HG02970 (cell line): Measurements from ENCODE around the gene CEP135.
"Not testable (repeated sequence)": the region's sequence is repeated elsewhere in the genome, so short reads cannot be mapped to it uniquely, and the experiment has no call there.

Source experiments
- ATAC-seq: cut with Tn5 transposase; IDR thresholded peaks from one replicate; pipeline ENCODE4 v1.9.1; 2021; ENCODE audit warnings: mild to moderate bottlenecking, moderate library complexity, moderate number of reproducible peaks; ENCODE audit not compliant: unreplicated experiment, low FRiP score

CEP135 gene

DNA sequence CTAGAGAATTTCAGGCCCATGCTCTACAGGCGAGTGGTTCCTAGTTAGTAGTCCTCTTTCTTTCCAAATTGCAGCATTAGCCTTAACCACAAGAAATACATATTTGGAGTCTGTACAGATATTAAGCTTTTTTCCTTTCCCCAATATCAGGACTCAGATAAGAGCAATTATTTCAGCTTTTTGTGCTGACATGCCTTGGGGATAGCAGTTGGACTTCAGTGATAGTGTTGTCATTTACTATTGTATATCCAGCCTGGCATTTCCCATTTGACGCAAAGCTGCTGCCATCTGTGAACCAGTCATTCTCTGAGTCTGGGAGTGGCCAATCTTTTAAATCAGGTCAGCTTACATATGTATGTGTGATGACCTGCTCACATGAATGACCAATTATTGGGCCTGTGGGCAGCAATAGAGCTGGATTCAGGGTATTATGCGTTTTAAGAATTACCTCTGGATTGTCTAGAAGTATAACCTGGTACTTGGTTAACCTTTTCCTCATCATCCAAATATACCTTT is 6.8 kb upstream of the CEP135 start:
- ATAC-seq = no peak

DNA sequence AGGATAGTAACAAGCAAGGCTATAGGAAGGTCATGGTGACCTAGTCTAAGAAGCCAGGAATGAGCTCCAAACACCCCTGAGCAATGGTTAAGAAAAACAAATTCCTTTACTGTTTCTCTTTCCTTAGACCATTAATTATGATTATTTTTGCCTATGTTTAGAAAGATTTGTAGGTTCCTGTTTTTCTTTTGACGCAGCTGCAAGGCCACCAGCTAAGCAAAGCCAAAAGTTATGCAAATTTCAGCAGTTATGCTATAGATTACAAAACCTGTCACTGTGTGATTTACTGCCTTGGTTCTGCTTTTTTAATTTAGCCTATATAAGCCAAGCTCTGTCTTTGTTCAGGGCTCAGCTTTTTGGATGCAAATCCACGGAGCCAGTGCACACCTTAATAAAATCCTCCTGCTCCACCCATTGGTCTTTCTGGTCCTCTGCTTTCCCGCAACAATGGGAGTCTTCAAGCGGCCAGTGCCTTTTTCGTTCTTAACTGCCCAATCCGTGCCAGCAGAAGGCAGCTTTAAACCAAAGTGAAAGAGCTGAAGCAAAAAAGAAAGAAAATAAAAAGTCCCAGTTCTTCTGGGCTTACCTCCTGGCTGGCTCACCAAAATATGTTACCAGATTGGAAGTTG is 1.4 kb upstream of the CEP135 start:
- ATAC-seq = peak; percentile 25

DNA sequence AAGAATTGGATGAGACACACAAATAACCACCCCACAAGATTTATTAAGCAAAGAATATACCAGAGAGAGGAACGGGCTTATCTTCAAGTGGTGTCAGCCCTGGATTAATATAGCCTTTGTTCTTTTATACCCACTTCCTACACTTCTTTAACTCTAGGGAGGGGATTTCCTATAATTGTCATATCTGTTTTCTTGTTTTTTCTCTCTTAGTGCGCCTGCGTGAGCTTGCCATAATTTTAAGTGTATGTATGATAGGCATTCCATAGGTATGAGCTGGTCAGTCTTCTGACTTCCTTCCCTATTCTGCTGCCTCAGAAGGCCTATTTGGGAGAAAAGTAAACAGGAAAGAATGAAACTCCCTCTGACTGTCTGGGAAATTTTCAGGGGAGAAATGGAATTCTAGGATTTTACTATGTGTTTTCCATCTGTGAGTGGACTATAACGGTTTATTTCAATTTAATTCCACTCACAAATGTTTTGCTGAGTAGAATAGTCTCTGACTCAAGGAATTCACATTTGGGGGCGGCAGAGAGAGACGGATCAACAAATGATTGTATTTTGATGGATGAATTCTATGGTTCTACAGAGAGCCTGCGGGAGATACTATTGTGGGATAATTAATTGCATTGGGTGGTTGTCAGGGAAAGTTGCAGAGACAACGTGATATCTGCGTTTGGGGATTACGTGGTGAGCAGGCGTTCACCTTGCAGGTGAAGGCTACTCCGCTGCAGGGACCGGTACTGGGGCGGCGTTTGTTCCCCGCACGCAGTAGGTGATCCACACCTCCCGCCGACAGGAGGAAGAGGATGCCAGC is 626 bp upstream of the CEP135 start:
- ATAC-seq = peak; percentile 23

DNA sequence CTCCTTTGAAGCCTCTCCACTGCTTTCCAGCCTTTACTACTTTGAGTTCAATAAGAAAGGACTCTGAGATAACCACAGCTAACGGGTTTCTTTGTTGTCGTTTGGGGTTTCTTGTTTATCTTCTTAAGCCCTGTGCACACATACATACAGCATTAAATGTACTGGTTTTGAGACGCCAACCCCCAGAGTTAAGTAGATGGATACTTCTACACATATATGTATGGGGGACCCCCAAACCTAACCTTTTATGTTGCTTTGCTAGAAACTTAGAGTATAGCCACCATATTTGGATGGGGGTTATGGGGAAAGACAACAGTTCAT is 697 bp downstream of the CEP135 start:
- no peak for ATAC-seq

DNA sequence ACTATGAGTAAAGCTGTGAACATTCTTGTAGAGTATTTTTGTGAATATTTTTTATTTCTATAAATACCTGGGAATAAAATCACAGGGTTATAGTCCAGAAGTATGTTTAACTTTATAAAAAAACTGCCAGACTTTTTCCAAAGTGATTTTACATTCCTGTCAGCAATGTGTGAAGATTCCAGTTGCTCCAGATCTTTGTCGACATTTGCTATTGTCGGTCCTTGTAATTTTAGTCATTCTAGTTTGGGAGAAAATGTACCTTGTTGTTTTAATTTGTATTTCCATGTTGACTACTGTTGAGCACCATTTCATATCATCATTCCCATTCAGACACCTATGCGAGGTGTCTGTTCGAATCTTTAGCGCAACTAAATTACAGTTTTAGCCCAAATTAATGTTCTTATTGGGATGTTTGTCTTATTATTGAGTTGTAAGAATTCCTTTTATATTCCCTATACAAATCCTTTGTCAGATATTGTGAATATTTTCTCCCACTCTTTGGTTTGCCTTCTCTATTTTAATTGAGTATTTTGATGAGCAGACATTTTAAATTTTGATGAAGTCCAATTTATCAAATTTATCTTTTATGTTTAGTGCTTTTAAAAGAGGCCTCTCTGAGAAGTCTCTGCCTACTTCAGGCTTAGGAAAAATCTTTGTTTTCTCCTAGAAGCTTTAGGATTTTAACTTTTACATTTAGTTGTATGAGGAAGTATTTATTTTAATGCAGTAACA is 2.6 kb downstream of the CEP135 start:
- ATAC-seq = no peak

DNA sequence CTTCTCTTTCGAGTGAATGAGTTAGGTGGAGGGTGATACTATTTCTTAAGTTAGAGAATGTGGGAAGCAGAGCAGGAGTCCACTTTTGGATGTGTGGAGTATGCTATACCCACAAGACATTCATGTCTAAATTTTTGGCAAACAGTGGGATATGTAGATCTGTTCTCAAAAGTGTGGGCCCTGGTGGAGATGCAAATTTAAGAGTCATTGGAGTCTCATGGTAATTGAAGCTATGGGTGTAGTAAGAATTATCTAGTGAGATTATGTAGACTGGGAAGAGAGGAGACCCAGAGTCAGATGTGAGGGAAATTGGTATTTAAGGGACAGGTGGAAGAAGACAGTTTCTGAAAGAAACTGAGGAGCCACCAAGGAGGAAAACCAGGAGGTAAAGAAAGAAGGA is 7.0 kb downstream of the CEP135 start:
- no peak for ATAC-seq

DNA sequence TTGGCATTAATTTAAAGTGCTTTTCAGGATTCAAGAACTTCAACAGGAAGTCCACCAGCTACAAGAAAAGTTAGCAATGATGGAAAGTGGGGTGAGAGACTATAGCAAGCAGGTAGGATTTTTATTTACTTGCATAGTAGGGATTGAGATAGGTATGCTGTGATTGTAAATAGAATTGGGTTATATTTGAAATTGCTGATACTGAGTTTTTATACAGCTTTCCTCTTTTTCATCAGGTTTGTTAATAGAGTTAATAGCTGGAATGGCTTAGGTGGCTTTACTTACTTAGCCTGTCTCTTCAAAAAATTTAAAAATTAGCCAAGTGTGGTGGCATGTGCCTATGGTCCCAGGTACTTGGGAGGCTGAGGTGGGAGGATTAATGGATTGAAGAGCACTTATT is 10.9 kb downstream of the CEP135 start:
- ATAC-seq = no peak

DNA sequence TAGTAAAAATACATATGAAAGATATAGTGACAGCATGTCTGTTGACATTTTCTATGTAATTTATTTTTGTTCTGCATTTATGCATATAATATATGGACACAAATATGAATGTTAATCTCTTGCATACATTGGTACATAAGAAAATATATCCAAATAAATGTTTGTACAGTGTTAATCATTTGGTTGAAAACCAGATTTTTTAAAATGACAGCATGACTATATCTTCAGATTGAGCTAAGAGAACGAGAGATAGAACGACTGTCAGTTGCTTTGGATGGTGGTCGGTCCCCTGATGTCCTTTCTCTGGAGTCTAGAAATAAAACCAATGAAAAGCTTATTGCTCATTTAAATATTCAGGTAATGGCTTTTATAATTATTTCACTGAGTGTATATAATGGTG is 15.3 kb downstream of the CEP135 start:
- ATAC-seq = no peak

DNA sequence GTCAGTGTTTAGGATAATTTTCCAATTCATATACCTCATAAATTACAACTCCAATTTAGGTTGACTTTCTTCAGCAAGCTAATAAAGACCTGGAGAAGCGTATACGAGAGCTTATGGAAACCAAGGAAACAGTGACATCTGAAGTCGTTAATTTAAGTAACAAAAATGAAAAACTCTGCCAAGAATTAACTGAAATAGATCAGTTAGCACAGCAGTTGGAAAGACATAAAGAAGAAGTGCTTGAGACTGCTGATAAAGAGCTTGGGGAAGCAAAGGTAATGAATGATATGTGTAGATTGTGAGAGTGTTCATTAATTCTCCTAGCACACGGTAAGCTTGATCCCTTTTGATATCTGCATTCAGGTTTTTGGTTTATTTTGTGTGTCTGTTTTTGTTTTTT is 16.8 kb downstream of the CEP135 start:
- ATAC-seq = no peak

DNA sequence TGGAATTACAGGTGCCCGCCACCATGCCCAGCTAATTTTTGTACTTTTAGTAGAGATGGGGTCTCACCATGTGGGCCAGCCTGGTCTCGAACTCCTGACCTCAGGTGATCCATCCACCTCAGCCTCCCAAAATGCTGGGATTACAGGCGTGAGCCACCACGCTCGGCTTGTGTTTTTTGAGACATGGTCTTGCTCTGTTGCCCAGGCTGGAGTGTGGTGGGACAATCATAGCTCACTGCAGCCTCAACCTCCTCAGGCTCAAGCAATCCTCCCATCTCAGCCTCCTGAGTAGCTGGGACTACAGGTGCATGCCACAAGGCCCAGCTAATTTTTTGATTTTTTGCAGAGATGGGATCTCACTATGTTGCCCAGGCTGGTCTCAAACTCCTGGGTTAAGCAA is 17.6 kb downstream of the CEP135 start:
- ATAC-seq = not testable (repeated sequence)

DNA sequence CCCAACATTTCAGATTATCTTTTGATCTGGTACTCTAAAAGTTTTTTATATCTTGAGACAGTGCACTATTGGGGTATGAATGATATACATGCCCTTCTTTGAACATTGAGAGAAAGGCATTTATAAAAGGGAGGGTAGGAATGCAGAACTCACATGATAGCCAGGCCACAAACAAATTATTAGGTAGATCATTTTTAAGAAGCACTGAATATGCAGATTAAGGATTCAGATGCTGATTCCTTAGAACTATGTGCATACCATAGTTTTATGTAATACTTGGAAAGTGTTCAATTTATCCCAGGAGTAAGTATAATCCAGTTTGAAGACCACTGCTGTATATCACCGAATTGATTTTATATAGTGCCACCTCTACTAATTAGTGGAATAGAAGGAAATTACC is 18.6 kb downstream of the CEP135 start:
- no peak for ATAC-seq

DNA sequence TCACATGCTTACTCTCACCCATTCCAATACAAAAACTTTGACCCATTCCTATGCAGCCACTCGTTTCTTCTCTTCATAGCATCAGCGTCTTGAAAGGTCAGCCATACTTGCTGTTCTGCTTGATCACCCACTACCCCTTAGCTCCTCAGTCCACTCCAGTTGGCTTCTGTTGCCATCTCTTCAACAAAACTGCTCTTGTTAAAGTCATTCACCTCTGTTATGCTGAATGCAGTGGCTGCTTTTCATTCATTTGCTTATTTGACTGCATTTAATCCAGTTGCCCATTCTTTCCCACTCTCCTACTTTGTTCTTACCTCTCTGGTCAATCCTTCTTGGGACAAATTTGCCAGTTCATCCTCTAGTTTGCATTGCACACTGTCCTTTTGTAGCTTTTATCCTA is 24.9 kb downstream of the CEP135 start:
- ATAC-seq = no peak

DNA sequence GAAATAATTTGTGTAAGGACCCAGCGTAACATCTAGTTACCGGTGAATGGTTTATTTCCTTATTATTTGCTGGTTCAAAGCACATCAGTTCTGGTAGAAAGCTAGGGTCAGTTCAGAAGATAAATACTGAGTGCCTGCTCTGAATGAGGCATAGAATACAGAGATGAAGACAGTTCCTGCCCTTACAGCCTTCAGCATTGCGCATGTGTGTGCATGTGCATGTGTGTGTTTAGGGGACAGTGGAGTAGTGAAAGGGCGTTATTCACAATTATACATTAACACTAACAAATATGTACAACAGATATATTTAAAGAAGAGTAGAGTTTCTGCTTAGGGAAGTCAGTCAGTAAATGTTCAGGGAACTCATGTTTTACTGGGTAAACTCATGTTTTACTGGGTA is 29.1 kb downstream of the CEP135 start:
- ATAC-seq = no peak

DNA sequence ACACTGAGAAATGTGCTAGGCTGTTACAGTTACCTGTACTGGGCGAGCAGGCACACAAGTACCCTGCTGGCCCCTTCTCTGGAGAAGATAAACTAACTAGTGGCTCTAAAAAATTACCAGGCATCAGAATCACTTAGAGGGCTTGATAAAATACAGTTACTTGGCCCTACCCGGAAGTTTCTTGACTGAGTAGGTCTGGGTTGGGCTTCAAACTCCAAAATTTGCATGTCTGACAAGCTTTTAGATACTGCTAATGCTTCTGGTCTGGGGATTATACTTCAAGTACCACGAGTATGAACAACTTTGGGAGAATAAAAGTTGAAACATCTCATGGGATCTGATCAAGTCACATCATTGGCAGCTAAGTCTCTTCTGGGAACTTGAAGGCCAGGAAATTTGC is 30.8 kb downstream of the CEP135 start:
- no peak for ATAC-seq

DNA sequence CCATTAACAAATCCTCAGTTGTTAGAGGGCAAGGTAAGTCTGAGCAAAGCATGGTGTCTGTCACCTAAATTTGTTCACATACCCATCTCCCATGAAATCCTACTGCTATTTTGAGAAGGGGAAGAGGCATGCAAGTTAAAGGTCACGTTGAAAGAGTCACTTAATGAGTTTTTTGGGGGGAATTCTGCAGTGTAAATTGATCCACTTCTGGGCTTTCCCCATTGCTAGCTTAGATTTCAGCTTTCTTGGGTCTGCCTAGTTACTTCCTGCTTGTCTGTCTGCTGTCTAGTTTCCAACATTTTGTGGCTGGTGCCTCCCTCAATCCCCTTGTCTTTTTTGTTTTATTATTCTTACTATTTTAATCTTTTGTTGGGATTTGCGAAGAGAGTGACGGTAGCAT is 32.0 kb downstream of the CEP135 start:
- no peak for ATAC-seq

DNA sequence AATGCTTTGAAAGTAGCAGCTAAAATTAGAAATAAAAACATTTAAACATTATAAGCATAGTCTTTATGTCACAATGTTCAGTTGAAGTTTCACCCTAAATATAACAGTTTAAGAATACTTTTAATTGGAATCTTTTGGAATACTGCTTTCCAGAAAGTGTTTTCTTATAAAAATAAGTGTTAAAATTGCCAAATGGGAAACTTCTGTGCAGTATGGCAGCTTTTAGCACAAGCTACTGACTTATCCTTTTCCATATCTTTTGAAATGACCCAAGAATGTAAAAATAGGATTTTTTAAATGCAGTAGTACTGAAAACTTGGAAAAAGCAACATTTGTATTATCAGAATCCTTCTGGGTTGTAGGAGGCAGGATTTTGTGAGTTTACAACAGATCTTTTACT is 34.2 kb downstream of the CEP135 start:
- ATAC-seq = no peak

DNA sequence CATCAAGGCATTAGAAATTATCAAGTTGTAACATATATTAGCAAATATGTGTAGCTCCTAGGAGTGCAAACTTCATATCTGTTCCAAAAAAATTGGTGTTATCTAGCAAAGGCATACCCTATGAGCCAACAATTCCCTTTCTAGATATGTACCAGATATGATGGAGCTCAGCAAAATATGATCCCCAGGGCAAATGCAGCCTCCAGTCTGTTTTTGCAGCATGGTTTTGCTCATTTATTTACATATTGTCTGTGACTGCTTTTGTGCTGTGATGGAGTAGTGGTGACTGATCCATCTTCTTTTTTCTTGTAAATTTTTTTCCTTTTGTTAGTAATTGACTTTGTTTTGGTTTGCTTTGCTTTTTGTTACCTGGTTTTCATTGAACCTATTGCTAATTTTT is 41.0 kb downstream of the CEP135 start:
- no peak for ATAC-seq

DNA sequence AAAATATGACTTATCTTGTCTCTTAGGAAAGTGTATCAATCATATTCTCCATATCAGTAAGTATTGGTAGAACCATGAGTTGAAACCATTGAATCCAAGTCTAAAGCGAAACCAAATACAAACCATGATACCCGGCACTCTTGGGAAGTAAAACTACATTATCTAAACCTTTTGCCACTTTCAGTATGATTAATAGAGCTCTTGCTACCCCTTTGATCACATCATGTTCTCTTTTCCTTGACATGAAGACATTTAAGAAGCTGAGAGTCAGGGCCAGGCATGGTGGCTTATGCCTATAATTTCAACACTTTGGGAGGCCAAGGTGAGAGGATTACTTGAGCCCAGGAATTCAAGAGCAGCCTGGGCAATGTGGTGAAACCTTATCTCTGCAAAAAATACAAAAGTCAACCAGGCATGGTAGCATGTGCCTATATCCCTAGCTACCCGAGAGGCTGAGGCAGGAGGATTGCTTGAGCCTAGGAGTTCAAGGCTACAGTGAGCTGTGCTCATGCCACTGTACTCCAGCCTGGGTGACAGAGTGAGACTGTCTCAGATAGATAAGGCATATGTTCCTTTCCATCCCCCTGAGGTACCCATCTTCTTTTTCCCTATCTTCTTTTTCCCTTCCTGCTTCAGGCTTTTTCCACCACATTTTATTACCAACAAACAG is 45.4 kb downstream of the CEP135 start:
- no peak for ATAC-seq

DNA sequence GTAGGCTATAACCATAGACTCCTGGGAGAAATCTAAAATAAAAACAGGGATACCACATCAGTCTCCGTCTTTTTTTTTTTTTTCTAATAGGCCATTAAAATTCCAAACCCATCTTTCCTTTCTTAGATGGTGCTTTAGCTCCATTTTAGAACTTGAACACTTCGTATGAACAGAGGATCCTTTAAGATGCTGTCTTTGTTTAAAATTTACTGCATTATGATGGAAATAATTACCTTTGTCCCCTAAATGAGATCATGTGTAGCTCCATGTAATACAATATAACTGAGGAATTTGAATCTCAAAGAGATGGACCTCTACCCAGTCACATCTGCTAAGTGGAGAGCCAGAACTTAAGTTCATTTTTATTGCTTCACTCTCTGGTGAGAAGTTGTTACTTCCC is 47.9 kb downstream of the CEP135 start:
- ATAC-seq = no peak

DNA sequence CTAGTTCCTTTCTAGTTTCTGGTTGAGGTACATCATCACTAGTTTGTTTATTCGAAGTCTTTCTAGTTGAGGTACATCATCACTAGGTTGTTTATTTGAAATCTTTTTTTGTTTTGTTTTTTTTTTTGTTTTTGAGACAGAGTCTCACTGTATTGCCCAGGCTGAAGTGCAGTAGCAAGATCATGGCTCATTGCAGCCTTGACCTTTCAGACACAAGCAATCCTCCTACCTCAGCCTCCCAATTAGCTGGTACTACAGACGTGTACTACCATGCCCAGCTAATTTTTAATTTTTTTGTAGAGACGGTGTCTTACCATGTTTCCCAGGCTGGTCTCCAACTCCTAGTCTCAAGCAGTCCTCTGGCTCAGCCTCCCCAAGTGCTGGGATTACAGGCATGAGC is 54.9 kb downstream of the CEP135 start:
- no peak for ATAC-seq

DNA sequence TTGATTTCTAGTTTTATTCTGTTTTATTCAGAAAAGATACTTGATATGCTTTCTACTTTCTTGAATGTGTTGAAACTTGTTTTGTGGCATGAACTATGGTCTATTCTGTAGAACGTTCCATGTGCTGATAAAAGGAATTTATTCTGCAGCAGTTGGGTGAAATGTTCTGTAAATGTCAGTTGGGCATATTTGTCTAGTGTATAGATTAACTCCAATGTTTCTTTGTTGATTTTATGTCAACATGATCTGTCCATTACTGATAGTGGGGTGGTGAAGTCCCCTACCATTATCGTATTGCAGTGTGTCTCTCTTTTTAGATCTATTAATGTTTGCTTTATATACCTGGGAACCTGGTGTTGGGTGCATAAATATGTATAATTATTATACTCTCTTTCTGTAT is 55.5 kb downstream of the CEP135 start:
- no peak for ATAC-seq
